Endothelial cell of umbilical vein (primary cell): Measurements from ENCODE around the gene BMP2K.

Source experiments
- CTCF ChIP-seq, 2 donors: IDR thresholded peaks; 1 replicate in 1 of 2; 2 replicates in 1 of 2; pipeline ENCODE4 v1.5.1; 2011; ENCODE audit warnings: low read length in 2 of 2, mild to moderate bottlenecking in 2 of 2, moderate library complexity in 2 of 2, control low read depth in 1 of 2, inconsistent platforms in 1 of 2, low read depth in 1 of 2; ENCODE audit not compliant: insufficient read depth in 1 of 2; ENCODE audit errors: extremely low read depth in 1 of 2
- EZH2 ChIP-seq: IDR thresholded peaks from 2 replicates; pipeline ENCODE4 v1.6.1; 2012; ENCODE audit warnings: borderline replicate concordance, low read depth, mild to moderate bottlenecking, moderate library complexity, low read length, inconsistent platforms; ENCODE audit not compliant: severe bottlenecking
- MYC ChIP-seq: IDR thresholded peaks from one replicate; pipeline ENCODE4 v1.6.1; 2011; ENCODE audit warnings: mild to moderate bottlenecking, low read depth, low read length
- POLR2A ChIP-seq: IDR thresholded peaks from 2 replicates; pipeline ENCODE4 v1.6.1; 2012; ENCODE audit warnings: low read depth, mild to moderate bottlenecking, control low read depth, low read length
- POLR2AphosphoS5 ChIP-seq: IDR thresholded peaks from 2 replicates; pipeline ENCODE4 v1.6.1; 2012; ENCODE audit warnings: low read depth, mild to moderate bottlenecking, control low read depth, low read length, moderate library complexity; ENCODE audit not compliant: insufficient read depth

- no peak for TF ChIP-seq CTCF (IDR thresholded peaks at IDR 0.05; ENCODE audit: extremely low read depth in 1 of 2, insufficient read depth in 1 of 2, low read depth in 1 of 2, low read length in 2 of 2)
- TF ChIP-seq POLR2A = no peak
- TF ChIP-seq EZH2 = no peak
- TF ChIP-seq POLR2AphosphoS5 = no peak
- TF ChIP-seq MYC = no peak
Observed at GRCh38 chr4:78956975-78957374, 180.8 kb downstream of the BMP2K start.
